HepG2 (cell line): ENCODE results near the gene CSNK2A1. TPM values are rescaled to one million over a fixed set of nuclear protein-coding genes. Genes with fewer than 3 reads are reported as not detected.
A peak's percentile ranks its signal among the peaks of the same experiment; 100 is the strongest.

Experiments
- ARNT ChIP-seq: fragments of 450-650 bp; IDR thresholded peaks from 2 replicates; pipeline ENCODE4 v1.6.1; 2017
- DR1 ChIP-seq: sonication (generic); formaldehyde crosslinking; IDR thresholded peaks from 2 replicates; pipeline ENCODE4 v1.8.0; 2021; ENCODE audit warnings: mild to moderate bottlenecking, missing genetic modification reagents, inconsistent platforms
- FOXA3 ChIP-seq: IDR thresholded peaks from 2 replicates; pipeline ENCODE4 v1.6.1; 2016; ENCODE audit warnings: missing genetic modification reagents, missing compliant biosample characterization
- FOXJ3 ChIP-seq: sonication (generic); formaldehyde crosslinking; IDR thresholded peaks from 2 replicates; pipeline ENCODE4 v1.4.0; 2020; ENCODE audit warnings: missing genetic modification reagents, mild to moderate bottlenecking, borderline replicate concordance
- KAT2B ChIP-seq: fragments of 150-350 bp; IDR thresholded peaks from 2 replicates; pipeline ENCODE4 v1.6.1; 2014; ENCODE audit warnings: low read depth, low read length, borderline replicate concordance
- KLF15 ChIP-seq: sonication (generic); formaldehyde crosslinking; IDR thresholded peaks from 2 replicates; pipeline ENCODE4 v1.8.1; 2023; ENCODE audit warnings: borderline replicate concordance, mild to moderate bottlenecking, inconsistent platforms, missing genetic modification reagents, mixed read lengths
- MAF1 ChIP-seq: sonication (generic); formaldehyde crosslinking; IDR thresholded peaks from 2 replicates; pipeline ENCODE4 v1.5.0; 2020; ENCODE audit warnings: missing genetic modification reagents, borderline replicate concordance
- MIER2 ChIP-seq: IDR thresholded peaks from 2 replicates; pipeline ENCODE4 v1.6.1; 2016; ENCODE audit warnings: missing biosample characterization, missing genetic modification reagents
- NCOR1 ChIP-seq: fragments of 200-600 bp; sonication (generic); IDR thresholded peaks from 2 replicates; pipeline ENCODE4 v1.7.0; 2017; ENCODE audit warnings: antibody characterized with exemption, low read length, borderline replicate concordance
- RBM22 ChIP-seq: fragments of 200-400 bp; formaldehyde crosslinking; optimal IDR thresholded peaks from 2 replicates; pipeline ENCODE3; 2017; ENCODE audit warnings: mild to moderate bottlenecking, low read length, moderate library complexity
- RFX1 ChIP-seq: fragments of 450-650 bp; IDR thresholded peaks from 2 replicates; pipeline ENCODE4 v1.6.1; 2017
- SNRNP70 ChIP-seq: fragments of 200-400 bp; formaldehyde crosslinking; IDR thresholded peaks from 2 replicates; pipeline ENCODE4 v1.6.1; 2017; ENCODE audit warnings: mild to moderate bottlenecking, low read depth, low read length, moderate library complexity
- ZMYM4 ChIP-seq: sonication (generic); formaldehyde crosslinking; IDR thresholded peaks from 2 replicates; pipeline ENCODE4 v1.8.1; 2023; ENCODE audit warnings: mild to moderate bottlenecking, missing genetic modification reagents
- ZNF101 ChIP-seq: sonication (generic); formaldehyde crosslinking; IDR thresholded peaks from 2 replicates; pipeline ENCODE4 v1.4.0; 2020; ENCODE audit warnings: mild to moderate bottlenecking, low read depth, missing genetic modification reagents, borderline replicate concordance
- polyA plus RNA-seq, 8 experiments: library from polyadenylated mRNA; depleted of rRNA in 3 of 8; stranded (reverse) in 7 of 8; unstranded in 1 of 8; fragments of >200 nt; fragmentation: Illumina TruSeq in 4 of 8; extraction: Trizol in 4 of 8; gene quantifications; 2 replicates each; pipeline versions ENCODE4 v1.2.1 to v1.2.3, GENCODE V29; 2011 to 2016; ENCODE audit warnings: low read depth in 4 of 8, missing spikeins in 1 of 8, mixed read lengths in 1 of 8; ENCODE audit not compliant: insufficient read depth in 1 of 8
- total RNA-seq, 5 experiments: library from RNA; depleted of rRNA; stranded (reverse); fragments of >200 nt; fragmentation: Illumina TruSeq; extraction: Trizol; gene quantifications; 2 replicates each; pipeline ENCODE4 v1.2.3, GENCODE V29; 2016; ENCODE audit warnings: low read depth in 1 of 5
- TF ChIP-seq, protein P1 (sequence below): fragments of 450-650 bp; IDR thresholded peaks from 2 replicates; pipeline ENCODE4 v1.6.1; 2017; ENCODE audit warnings: mild to moderate bottlenecking
- TF ChIP-seq, protein P2 (sequence below): sonication (generic); formaldehyde crosslinking; IDR thresholded peaks from 2 replicates; pipeline ENCODE4 v1.8.0; 2022; ENCODE audit warnings: mild to moderate bottlenecking, missing genetic modification reagents, moderate library complexity
- TF ChIP-seq, protein P3 (sequence below): sonication (generic); formaldehyde crosslinking; IDR thresholded peaks from 2 replicates; pipeline ENCODE4 v1.8.1; 2023; ENCODE audit warnings: mild to moderate bottlenecking, missing genetic modification reagents, borderline replicate concordance
- TF ChIP-seq, protein P4 (sequence below): sonication (generic); formaldehyde crosslinking; IDR thresholded peaks from 2 replicates; pipeline ENCODE4 v1.8.0; 2022; ENCODE audit warnings: missing genetic modification reagents, mild to moderate bottlenecking, borderline replicate concordance
- TF ChIP-seq, protein P5 (sequence below): sonication (generic); formaldehyde crosslinking; IDR thresholded peaks from 2 replicates; pipeline ENCODE4 v1.4.0; 2020; ENCODE audit warnings: missing genetic modification reagents
- TF ChIP-seq, protein P6 (sequence below): sonication (generic); formaldehyde crosslinking; IDR thresholded peaks from 2 replicates; pipeline ENCODE4 v1.4.0; 2020; ENCODE audit warnings: missing genetic modification reagents, borderline replicate concordance
- TF ChIP-seq, protein P7 (sequence below): sonication (generic); formaldehyde crosslinking; IDR thresholded peaks from 2 replicates; pipeline ENCODE4 v1.4.0; 2020; ENCODE audit warnings: mild to moderate bottlenecking, missing genetic modification reagents

Gene CSNK2A1
- total and polyA plus RNA-seq, 2 of the 13 experiments (the other 11 are each of a cell fraction or from before 2014, with no cell fraction given), result 153 to 231 TPM

DNA sequence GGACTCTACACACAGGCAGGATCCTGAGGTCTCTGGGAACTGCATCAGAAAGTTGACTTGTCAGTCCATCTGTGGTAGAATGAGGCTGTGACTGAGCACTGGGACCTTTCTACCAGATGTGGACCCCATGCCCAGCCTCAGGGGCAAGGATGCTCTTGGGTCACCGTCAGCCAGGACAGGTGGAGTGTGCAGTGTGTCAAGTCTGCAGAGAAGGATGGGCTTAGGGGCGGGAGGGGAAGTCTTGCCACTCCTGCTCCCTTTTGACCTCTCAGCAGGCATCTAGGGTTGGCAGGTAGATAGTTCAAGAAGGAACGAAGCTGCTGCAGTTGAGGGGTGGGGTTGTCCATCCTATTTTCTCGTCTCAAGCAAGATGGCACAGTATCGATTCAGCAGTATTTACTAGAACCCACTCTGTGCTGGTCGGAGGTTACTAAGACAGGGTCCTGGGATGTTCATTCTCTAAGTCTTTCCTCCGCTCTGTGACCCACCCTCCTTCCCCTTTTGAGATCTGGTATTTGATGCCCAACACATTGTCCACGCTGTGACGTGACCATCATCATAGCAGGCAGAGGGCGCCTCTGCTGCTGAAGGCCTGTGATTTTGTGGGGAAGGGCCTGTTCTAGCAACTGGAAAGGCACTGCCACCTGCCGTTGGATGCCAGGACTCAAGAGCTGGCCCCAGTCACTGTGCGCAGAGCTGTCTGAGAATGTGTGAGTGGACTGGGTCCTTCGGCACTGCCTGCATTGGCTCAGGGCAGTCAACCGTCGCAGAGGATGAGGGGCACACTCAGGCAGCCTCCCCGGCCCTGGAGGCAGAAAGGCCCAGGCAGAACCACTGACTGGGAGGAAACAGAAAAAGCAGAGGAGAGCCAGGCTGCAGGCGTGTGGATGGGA, 112.3 kb downstream of the CSNK2A1 start (continued):
- TF ChIP-seq MIER2 (CRISPR knock-in tag) (peak; percentile 88), KAT2B (no peak), KLF15 (CRISPR knock-in tag) (no peak), RBM22 (peak; percentile 84), ZMYM4 (peak; percentile 87), FOXA3 (CRISPR knock-in tag) (peak; percentile 67; the same call in 1 of the 2 replicates), SNRNP70 (no peak), ARNT (no peak), RFX1 (no peak), DR1 (CRISPR knock-in tag) (peak; percentile 27; the same call in 1 of the 2 replicates), FOXJ3 (no peak), MAF1 (no peak), ZNF101 (0 out of 2 replicates have a peak, but pooled peaks have one; percentile 40), NCOR1 (no peak)
- TF ChIP-seq, protein P1, sequence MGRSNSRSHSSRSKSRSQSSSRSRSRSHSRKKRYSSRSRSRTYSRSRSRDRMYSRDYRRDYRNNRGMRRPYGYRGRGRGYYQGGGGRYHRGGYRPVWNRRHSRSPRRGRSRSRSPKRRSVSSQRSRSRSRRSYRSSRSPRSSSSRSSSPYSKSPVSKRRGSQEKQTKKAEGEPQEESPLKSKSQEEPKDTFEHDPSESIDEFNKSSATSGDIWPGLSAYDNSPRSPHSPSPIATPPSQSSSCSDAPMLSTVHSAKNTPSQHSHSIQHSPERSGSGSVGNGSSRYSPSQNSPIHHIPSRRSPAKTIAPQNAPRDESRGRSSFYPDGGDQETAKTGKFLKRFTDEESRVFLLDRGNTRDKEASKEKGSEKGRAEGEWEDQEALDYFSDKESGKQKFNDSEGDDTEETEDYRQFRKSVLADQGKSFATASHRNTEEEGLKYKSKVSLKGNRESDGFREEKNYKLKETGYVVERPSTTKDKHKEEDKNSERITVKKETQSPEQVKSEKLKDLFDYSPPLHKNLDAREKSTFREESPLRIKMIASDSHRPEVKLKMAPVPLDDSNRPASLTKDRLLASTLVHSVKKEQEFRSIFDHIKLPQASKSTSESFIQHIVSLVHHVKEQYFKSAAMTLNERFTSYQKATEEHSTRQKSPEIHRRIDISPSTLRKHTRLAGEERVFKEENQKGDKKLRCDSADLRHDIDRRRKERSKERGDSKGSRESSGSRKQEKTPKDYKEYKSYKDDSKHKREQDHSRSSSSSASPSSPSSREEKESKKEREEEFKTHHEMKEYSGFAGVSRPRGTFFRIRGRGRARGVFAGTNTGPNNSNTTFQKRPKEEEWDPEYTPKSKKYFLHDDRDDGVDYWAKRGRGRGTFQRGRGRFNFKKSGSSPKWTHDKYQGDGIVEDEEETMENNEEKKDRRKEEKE, result no peak
- TF ChIP-seq, protein P2, sequence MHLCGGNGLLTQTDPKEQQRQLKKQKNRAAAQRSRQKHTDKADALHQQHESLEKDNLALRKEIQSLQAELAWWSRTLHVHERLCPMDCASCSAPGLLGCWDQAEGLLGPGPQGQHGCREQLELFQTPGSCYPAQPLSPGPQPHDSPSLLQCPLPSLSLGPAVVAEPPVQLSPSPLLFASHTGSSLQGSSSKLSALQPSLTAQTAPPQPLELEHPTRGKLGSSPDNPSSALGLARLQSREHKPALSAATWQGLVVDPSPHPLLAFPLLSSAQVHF (CRISPR knock-in tag), result 0 out of 2 replicates have a peak, but pooled peaks have one; percentile 23
- TF ChIP-seq, protein P3, sequence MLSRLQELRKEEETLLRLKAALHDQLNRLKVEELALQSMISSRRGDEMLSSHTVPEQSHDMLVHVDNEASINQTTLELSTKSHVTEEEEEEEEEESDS (CRISPR knock-in tag), result no peak
- TF ChIP-seq, protein P4, sequence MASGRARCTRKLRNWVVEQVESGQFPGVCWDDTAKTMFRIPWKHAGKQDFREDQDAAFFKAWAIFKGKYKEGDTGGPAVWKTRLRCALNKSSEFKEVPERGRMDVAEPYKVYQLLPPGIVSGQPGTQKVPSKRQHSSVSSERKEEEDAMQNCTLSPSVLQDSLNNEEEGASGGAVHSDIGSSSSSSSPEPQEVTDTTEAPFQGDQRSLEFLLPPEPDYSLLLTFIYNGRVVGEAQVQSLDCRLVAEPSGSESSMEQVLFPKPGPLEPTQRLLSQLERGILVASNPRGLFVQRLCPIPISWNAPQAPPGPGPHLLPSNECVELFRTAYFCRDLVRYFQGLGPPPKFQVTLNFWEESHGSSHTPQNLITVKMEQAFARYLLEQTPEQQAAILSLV (CRISPR knock-in tag), result peak; percentile 94
- TF ChIP-seq, protein P5, sequence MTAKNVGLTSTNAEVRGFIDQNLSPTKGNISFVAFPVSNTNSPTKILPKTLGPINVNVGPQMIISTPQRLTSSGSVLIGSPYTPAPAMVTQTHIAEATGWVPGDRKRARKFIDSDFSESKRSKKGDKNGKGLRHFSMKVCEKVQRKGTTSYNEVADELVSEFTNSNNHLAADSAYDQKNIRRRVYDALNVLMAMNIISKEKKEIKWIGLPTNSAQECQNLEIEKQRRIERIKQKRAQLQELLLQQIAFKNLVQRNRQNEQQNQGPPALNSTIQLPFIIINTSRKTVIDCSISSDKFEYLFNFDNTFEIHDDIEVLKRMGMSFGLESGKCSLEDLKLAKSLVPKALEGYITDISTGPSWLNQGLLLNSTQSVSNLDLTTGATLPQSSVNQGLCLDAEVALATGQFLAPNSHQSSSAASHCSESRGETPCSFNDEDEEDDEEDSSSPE, result peak; percentile 58; the same call in 1 of the 2 replicates
- TF ChIP-seq, protein P6, sequence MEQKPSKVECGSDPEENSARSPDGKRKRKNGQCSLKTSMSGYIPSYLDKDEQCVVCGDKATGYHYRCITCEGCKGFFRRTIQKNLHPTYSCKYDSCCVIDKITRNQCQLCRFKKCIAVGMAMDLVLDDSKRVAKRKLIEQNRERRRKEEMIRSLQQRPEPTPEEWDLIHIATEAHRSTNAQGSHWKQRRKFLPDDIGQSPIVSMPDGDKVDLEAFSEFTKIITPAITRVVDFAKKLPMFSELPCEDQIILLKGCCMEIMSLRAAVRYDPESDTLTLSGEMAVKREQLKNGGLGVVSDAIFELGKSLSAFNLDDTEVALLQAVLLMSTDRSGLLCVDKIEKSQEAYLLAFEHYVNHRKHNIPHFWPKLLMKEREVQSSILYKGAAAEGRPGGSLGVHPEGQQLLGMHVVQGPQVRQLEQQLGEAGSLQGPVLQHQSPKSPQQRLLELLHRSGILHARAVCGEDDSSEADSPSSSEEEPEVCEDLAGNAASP (CRISPR knock-in tag), result peak; percentile 81
- TF ChIP-seq, protein P7, sequence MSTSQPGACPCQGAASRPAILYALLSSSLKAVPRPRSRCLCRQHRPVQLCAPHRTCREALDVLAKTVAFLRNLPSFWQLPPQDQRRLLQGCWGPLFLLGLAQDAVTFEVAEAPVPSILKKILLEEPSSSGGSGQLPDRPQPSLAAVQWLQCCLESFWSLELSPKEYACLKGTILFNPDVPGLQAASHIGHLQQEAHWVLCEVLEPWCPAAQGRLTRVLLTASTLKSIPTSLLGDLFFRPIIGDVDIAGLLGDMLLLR (CRISPR knock-in tag), result 0 out of 2 replicates have a peak, but pooled peaks have one; percentile 62
